Ureter (tissue), 1 donor: ENCODE data around the gene SDR9C7. TPM values are rescaled to one million over a fixed set of nuclear protein-coding genes. Genes with fewer than 3 reads are reported as not detected.
"Not testable (repeated sequence)": the region's sequence is repeated elsewhere in the genome, so short reads cannot be mapped to it uniquely, and the experiment has no call there.

Experiments
- DNase-seq: peaks from one replicate; pipeline ENCODE4 v3.0.0-alpha.2; 2020; ENCODE audit warnings: low spot score
- total RNA-seq: library from RNA; stranded (reverse); gene quantifications from one replicate; pipeline ENCODE4 v1.2.4, GENCODE V29; 2023
- donor health status: DM: yes; HTN: yes; CAD: no.

Gene SDR9C7
- total RNA-seq, 1 donor from 2014 or later, result not detected

DNA sequence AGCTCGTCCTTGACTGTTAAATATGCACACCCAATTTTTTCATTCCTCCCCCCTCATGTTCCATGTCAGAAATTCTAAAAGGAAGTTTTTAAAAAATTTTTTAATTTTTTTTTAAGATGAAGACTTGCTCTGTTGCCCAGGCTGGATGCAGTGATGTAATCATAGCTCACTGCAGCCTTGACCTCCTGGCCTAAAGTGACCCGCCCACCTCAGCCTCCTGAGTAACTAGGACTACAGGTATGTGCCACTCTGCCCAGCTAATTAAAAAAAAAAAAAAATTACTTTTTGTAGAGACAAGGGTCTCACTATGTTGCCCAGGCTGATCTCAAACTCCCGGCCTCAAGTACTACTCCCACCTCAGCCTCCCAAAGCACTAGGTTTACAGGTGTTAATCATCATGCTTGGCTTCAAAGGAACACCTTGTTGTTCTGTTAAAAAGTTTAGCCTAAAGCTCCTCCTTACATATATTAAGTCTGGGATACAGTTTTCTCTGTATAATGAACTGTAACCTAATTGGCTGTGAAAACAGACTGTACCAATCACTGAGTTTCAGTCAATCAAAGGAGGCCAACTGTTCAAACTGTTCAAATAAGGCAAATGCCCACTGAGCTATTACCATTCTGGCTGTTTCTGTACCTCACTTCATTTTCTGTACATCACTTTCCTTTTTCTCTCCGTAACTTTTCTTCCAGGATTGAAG, 17.8 kb downstream of the SDR9C7 start:
- DNase-seq, result no peak

DNA sequence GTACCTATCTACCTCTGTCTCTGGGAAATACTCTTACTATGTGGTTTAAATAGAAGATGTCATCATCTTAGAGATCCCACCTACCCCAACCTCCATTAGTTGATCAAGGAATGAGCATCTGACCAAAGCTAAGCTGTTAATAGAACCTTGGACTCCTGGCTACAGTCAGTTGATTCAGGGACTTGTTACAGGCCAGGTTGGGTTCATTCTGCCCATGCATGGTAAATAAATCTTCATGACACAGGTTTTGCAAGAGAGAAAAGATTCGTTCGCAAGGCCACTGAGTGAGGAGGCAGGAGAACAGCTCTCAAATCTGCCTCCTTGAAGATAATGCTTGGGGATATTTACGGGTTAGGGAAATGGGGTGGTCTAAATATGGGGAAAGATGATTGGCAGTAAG, 19.5 kb downstream of the SDR9C7 start:
- no peak for DNase-seq

DNA sequence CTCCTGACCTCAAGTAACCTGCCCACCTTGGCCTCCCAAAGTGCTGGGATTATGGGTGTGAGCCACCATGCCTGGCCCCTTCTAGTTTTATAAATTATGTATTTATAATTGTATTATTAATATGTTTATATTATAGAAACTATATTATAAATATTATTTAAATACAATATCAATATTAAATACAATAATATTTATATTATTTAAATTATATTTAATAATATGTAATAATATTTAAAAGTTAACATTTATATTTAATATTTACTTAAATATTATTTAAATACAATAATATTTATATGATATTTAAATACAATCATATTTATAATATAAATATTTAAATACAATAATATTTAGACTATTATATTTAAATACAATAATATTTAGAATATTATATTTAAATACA, 20.0 kb downstream of the SDR9C7 start:
- no peak for DNase-seq

DNA sequence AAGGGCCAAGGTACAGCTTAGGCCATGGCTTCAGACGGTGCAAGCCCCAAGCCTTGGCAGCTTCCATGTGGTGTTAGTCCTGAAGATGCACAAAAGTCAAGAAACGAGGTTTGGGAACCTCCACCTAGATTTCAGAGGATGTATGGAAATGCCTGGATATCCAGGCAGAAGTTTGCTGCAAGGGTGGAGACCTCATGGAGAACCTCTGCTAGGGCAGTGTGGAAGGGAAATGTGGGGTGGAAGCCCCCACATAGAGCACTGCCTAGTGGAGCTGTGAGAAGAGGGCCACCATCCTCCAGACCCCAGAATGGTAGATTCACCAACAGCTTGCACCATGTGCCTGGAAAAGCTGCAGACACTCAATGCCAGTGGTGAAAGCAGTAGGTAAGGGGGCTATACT, 24.8 kb downstream of the SDR9C7 start:
- DNase-seq, result not testable (repeated sequence)

DNA sequence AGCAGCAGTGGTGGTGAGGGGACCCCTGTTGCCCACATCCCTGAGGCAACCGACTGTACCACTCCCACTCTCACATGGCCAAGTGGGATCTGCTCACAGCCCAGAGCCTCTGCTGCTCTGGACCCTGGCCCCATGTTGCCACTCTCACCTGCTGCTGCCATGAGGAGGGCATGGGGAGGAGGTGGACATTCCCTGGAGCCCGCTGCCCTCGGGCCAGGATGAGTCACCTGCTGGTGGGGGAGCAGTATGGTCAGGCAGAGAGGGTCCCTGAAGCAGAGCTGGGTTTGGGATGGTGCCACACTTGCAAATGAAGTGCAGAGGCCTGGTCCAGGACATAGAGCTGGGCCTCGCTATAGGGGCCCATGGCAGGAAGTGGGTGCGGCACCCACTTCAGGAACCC, 26.1 kb downstream of the SDR9C7 start:
- no peak for DNase-seq

DNA sequence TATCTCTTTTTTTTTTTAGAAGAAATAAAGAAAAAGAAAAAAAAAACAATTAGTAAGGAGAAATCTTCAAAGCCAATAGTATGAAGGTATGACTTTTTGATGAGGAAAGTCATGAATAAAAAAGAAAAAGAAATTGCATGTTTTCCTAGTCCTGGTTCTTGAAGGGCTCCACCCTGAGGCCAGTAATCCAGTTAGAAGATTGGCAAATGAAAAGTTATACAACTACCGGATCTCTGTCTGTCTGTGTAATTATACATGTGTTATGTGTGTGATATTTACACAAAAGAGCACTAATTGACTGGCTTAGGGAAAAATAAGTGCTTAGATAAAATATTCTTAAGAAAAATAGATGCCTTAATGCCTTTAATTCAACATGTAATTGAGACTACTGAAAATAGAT, 28.4 kb downstream of the SDR9C7 start:
- no peak for DNase-seq

DNA sequence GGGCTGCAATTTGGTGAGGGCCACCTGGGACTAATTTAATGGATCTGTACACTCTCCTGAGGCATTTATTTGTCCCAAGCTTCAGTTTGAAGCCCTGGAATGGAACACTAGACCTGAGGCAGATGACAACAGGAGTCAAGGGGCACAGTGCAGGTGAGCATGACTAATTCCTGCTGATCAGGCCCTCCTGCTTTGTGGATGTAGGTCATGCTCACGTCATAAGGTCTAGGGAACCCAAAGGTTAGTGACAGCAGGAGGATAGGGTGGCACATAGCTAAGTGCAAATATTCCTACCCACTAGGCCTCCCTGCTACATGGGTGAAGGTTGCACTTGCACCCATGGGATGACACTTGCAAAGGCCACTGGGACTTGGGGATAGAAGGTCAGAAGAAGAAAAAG, 30.8 kb downstream of the SDR9C7 start:
- no peak for DNase-seq

DNA sequence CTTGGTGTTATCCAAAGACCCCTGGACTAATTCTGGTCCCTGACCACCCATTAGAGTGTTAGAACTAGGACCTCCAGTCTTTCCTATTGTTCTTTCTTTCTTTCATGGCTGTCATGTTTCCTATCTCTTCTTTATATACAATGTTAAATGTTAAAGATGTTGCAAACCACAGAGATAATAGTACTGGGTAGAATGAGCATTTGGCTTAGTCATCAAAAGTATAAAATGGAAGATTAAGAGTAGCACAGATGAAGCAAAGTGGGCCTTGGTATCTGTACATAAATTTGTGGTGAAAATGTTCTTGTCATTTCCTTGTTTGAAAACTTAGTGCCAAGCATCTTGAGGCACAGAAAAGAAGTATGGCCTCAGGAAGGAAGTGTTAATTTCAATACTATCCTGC, 32.9 kb downstream of the SDR9C7 start:
- not testable (repeated sequence) for DNase-seq

DNA sequence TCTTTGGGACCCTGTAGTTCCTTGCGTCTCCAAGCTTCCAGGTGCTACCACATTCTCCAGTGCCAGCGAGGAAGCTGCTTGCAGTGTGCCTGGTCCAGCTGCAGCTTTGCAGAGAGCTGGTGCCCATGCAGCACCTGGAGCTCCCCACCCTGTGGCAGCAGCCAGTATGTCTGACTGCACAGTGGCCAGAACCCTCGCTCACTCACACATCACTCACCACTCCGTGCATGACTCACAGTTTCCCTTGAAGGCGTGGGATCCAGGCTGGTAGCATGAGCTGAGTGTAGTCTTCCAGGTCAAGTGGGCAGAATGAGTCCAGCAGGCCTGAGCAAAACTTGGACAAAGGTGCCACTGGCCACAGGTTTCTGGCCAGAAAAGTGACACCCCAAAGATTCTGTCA, 33.6 kb downstream of the SDR9C7 start:
- DNase-seq, result no peak

DNA sequence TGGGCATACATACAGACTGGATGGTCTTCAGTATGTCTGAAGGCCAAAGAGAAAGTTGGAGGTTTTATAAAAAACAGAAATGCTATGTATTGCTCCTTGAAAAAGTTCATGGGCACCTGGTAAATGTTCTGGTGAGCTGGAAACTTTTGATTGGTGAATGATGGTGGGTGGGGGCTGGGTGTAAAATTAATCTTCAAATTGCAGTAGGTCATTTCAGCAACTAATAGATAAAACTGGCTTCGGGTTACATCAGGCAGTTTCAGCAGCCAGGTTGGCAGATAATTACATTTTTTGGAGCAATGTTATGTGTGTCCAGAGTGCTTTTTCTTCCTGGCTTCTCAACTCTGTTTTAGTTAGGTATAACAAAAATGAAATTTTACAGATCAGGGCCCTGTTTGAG, 35.3 kb downstream of the SDR9C7 start:
- DNase-seq, result no peak

DNA sequence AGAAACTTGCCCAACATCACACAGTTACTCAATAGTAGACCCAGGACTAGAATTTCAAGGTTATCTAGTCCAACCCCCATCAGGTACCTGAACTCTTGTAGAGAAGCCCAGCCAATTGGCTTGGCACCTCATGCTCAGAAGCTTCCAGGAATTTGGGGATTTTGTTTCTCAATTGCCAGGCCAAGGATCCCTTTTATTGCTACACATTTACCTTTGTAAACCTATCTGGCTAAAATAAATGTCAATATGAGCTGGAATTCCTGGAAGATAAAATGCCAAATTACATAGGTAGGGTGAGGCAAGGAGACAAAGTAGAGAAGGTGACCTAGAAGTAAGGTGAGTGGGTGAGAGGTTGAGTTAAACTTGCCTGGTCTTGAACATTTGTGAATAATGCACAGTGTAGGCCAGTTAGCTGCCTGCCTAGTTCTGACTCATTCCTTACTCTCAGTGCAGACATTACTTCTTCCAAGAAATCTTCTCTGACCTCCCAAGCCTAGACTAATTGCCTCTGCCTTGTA, 36.3 kb downstream of the SDR9C7 start:
- DNase-seq, result no peak

DNA sequence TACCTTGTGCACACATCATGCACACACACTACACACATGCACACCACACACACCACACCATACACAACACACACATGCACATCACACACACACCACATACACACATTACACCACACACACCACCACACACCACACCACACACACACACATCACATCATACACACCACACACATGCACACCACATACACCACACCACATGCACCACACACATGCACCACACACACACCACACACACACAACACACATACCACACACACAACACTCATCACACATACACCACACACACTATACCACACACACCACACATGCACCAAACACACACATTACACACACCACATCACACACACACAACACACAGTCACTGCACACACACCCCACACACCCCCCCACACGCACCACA, 38.1 kb downstream of the SDR9C7 start:
- DNase-seq, result no peak

DNA sequence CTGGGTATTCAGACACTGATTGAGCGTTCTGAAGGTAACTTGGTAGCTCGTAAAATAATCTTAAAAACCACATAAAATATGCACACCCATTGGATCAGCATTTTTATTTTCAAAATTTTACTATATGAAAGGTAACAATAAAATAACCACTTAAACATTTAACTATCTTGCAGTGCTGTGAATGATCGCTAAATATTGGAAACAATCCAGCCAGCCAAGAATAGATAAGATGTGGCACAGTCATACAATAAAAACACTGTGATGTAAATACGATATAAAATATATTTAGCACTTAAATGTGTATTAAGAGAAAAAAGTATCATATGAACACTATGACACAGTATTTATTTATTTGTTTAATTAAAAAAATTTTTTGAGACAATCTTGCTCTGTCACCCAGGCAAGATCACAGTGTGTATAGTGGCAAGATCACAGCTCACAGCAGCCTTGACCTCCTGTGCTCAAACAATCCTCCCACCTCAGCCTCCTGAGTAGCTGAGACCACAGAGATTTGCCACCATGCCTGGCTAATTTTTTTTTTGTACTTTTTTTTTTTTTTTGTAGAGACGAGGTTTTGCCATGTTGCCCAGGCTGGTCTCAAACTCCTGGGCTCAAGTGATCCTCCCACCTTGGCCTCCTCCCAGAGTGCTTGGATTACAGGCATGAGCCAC, 39.4 kb downstream of the SDR9C7 start:
- no peak for DNase-seq

DNA sequence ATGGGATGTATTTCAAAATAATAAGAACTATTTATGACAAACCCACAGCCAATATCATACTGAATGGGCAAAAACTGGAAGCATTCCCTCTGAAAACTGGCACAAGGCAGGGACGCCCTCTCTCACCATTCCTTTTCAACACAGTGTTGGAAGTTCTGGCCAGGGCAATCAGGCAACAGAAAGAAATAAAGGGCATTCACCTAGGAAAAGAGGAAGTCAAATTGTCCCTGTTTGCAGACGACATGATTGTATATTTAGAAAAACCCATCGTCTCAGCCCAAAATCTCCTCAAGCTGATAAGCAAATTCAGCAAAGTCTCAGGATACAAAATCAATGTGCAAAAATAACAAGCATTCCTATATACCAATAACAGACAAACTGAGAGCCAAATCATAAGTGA, 42.3 kb downstream of the SDR9C7 start:
- not testable (repeated sequence) for DNase-seq

DNA sequence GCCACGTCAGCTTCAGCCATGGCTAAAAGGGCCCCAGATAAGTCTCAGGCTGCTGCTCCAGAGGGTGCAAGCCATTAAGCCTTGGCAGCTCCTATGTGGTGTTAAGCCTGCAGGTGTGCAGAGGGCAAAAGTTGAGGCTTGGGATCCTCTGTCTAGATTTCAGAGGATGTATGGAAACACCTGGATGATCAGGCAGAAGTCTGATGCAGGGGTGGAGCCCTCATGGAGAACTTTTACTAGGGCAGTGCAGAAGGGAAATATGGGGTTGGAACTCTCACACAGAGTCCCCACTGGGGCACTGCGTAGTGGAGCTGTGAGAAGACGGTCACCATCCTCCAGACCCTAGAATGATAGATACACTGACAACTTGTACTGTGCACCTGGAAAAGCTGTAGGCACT, 47.9 kb downstream of the SDR9C7 start:
- DNase-seq, result no peak

DNA sequence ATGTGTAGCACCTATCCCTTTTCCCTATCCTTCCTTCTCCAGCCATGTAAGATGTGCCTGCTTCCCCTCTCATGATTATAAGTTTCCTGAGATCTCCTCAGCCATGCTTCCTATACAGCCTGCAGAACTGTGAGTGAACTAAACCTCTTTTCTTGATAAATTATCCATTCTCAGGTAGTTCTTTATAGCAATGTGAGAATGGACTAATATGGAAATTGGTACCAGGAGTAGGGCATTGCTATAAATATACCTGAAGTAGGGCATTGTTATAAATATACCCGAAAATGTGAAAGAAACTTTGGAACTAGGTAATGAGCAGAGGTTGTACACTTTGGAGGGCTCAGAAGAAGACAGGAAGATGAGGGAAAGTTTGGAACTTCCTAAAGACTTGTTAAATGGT, 48.9 kb downstream of the SDR9C7 start:
- no peak for DNase-seq

DNA sequence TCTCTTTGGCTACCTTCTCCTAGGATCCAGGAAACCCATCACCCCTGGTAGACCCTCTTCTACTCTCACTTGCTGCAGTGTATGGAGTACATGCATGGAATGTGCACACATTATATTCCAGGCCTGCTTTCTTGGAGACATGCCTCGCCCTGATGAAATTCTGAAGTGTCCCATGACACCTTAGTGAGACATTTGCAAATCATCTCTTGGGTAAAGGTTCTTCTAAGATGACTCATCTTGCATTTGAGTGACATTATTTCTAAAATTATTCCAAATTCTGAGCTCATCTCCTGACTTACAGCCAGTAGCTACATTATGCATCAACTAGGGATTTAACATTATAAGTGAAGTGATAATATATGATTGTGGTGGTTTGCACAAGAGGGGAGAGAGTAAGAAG, 49.8 kb downstream of the SDR9C7 start:
- no peak for DNase-seq

DNA sequence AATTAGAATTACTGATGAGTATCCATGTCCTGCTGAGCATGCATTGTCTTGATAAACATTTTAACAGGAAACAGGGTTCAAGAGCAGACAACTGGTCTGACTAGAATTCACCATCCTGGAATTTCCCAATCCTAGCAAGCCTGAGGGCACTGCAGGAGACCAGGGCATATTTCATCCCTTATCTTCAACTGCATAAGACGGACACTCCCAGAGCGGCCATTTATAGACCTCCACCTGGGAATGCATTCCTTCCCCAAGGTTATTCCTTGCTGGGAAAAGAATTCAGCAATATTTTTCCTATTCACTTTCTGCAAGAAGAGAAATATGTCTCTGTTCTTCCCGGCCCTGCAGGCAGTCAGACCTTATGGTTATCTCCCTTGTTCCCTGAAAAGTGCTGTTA, 51.8 kb downstream of the SDR9C7 start:
- not testable (repeated sequence) for DNase-seq

DNA sequence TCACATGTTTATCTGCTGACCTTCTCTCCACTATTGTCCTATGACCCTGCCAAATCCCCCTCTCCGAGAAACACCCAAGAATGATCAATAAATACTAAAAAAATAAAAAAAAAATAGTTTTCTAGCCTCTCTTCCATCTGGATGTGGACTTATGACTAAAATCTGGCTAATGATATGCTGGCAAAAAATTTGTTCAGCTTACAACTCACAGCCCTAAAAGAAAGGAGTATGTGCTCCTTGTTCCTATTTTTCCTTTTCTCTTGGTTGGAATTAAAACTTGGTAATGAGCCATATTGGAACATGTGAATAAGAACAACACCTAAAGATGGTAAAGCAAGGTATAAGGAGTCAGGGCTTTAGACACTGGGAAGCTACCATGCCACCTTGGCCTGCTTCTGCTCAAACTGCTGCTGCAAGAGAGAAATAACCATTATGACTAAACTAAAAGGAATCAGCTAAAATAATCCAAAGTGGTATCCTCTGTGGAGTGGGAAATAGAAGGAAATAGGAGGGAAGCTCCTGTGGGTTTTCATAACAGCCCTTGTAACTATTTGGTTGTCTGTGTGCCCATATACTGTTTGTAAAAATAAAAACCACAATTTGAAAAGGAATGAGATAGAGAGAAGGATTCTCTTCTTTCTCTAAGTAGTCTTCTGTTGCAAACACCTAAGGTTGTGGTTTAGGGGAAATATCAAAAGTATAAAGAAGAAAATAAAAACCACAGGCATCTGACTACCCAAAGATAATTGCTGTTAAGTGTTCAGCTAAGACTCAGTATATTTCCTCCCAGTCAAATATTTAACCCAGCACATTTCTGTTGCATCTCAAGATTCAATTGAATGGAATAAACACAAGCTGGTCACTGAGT, 53.8 kb downstream of the SDR9C7 start:
- DNase-seq, result no peak

DNA sequence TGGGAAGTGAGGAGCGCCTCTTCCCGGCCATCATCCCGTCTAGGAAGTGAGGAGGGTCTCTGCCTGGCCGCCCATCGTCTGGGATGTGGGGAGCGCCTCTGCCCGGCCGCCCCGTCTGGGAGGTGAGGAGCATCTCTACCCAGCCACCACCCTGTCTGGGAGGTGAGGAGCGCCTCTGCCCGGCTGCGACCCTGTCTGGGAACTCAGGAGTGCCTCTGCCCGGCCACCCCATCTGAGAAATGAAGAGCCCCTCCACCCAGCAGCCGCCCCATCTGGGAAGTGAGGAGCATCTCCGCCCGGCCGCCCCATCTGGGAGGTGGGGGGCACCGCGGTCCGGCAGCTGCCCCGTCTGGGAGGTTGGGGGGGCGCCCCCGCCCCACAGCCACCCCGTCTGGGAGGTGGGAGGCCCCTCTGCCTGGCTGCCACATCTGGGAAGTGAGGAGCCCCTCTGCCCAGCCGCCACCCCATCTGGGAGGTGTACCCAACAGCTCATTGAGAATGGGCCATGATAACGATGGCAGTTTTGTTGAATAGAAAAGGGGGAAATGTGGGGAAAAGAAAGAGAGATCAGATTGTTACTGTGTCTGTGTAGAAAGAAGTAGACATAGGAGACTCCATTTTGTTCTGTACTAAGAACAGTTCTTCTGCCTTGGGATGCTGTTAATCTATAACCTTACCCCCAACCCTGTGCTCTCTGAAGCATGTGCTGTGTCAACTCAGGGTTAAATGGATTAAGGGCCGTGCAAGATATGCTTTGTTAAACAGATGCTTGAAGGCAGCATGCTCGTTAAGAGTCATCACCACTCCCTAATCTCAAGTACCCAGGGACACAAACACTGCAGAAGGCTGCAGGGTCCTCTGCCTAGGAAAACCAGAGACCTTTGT, 54.7 kb downstream of the SDR9C7 start:
- DNase-seq, result not testable (repeated sequence)

DNA sequence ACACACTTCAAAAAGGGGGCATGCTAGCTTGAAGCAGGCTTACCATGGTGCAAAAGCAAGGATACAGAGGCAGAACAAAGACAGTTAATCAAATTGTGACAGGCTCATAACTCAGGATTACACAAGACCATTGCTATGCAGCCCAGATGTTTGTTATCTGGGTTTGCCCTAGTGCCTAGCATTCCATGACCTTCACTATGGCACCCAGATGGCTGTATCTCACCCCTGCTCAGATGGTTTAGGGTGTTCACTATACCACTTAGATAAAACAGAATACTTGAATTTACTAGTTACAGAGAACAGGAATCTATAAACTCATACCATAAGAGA, 56.2 kb downstream of the SDR9C7 start:
- no peak for DNase-seq
